Ovary (tissue), 1 donor: ENCODE data around the gene GKN2.

ENCODE experiments used
- EP300 ChIP-seq: sonication (generic); formaldehyde crosslinking; IDR thresholded peaks from one replicate; pipeline ENCODE4 v1.6.1; 2017; ENCODE audit warnings: antibody characterized with exemption
- POLR2A ChIP-seq: fragments of 450-650 bp; IDR thresholded peaks from one replicate; pipeline ENCODE4 v1.6.1; 2017; ENCODE audit warnings: antibody characterized with exemption, mild to moderate bottlenecking, moderate library complexity

GRCh38 chr2:68980956-68981355 lies 28.3 kb upstream of the GKN2 start:
- no peak for TF ChIP-seq EP300
- no peak for TF ChIP-seq POLR2A
